Mucosa of rectum (tissue), 2 donors: Measurements from ENCODE around the gene COMMD9.

ENCODE experiments used
- H3K27ac ChIP-seq, 2 donors: one replicate each; pipeline ENCODE4 v1.7.0; 2013; ENCODE audit warnings: inconsistent platforms in 2 of 2, low read depth in 2 of 2, low read length in 2 of 2
- H3K27me3 ChIP-seq, 2 donors: one replicate each; pipeline ENCODE4 v1.7.0; 2013; ENCODE audit warnings: low read length in 2 of 2; ENCODE audit not compliant: control insufficient read depth in 2 of 2, insufficient read depth in 2 of 2
- H3K36me3 ChIP-seq, 2 donors: one replicate each; pipeline ENCODE4 v1.7.0; 2013; ENCODE audit warnings: low read length in 2 of 2; ENCODE audit not compliant: control insufficient read depth in 2 of 2, insufficient read depth in 2 of 2
- H3K4me1 ChIP-seq, 2 donors: one replicate each; pipeline ENCODE4 v1.7.0; 2013; ENCODE audit warnings: low read length in 2 of 2, mild to moderate bottlenecking in 1 of 2; ENCODE audit not compliant: control insufficient read depth in 2 of 2, insufficient read depth in 2 of 2
- H3K4me3 ChIP-seq, 2 donors: one replicate each; pipeline ENCODE4 v1.7.0; 2013; ENCODE audit warnings: low read length in 2 of 2
- H3K9ac ChIP-seq, 2 donors: one replicate each; pipeline ENCODE4 v1.7.0; 2013; ENCODE audit warnings: low read length in 2 of 2, low read depth in 1 of 2, mild to moderate bottlenecking in 1 of 2
- H3K9me3 ChIP-seq, 2 donors: one replicate each; pipeline ENCODE4 v1.7.0; 2013; ENCODE audit warnings: low read length in 2 of 2; ENCODE audit not compliant: control insufficient read depth in 2 of 2
- donor health status: healthy.
- donor health status: Normal muscosa, but diverticular disease.

COMMD9 gene

DNA sequence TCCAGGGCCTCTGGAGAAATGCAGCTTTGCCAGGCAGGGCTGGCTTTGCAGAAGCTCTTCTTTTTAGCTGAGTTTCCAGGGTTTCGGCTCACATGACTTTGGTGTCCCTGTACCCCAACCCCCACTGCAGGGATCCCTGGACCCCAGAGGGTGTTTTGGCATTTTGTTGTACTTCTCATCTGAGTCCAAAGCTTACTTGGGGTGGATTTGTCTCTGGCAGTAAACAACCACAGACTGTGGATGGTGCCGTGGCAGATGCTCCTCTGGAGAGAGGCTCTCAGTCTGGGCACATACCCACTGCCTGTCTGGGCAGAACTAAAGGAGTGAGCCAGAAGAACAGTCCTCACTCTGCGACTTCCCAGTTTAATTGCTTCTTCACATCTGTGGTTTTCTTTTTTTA, 49.6 kb downstream of the COMMD9 start:
- Histone ChIP-seq H3K9ac (no peak overlapping the region), H3K9me3 (no peaks in the 10 kb centered on the region), H3K4me1 (no peaks in the 10 kb centered on the region), H3K27ac (no peak overlapping the region), H3K36me3 (no peaks in the 10 kb centered on the region), H3K4me3 (no peak overlapping the region), H3K27me3 (peaks cover 0 to 5% of the 10 kb centered on the region in 2 donors)

DNA sequence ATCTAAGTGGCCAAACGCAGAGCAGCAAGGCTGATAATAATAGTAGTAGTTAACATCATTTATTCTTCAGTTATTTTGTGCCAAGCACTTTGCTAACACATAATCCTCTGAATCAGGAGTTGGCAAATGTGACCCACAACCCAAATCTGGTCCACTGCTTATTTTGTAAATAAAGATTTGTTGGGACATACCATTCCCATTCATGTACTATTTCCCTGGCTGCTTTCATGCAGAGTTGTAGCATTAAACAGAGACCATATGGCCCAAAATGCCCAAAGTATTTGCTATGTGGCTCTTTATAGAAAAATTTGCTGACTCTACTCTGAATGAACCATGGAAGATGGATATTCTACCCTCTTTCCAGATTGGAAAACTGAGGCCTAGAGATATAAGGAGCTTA, 50.3 kb downstream of the COMMD9 start:
- Histone ChIP-seq H3K27me3 (peaks cover 0 to 5% of the 10 kb centered on the region in 2 donors), H3K9me3 (no peaks in the 10 kb centered on the region), H3K36me3 (no peaks in the 10 kb centered on the region), H3K4me1 (no peaks in the 10 kb centered on the region), H3K4me3 (no peak overlapping the region), H3K9ac (no peak overlapping the region), H3K27ac (no peak overlapping the region)

DNA sequence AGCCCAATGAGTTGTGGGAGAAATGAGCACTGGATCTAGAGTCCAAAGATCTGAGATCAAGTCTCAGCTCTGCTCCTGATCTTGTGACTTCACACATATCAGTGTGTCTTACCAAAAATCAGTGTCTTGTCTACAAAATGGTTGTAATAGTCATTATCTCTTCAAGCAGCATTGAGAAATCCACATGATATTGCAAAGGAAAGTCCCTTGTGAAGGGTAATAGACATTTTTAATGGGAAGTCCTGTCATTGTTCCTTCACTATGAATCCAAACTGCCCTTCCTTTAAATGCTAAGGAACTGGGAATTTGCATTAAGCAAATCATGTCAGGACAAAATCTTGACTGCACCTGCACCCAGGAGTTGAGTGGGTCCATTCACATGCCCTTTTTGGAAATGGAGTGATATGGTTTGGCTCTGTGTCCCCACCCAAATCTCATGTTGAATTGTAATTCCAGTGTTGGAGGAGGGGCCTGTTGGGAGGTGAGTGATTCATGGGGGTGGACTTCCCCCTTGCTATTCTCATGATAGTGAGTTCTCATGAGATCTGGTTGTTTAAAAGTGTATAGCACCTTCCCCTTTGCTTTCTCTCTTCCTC, 51.1 kb downstream of the COMMD9 start:
- H3K4me3 ChIP-seq = no peak overlapping the region
- H3K4me1 ChIP-seq = no peaks in the 10 kb centered on the region
- no peaks in the 10 kb centered on the region for H3K36me3 ChIP-seq
- peaks cover 0 to 3% of the 10 kb centered on the region in 2 donors for H3K27me3 ChIP-seq
- no peak overlapping the region for H3K9ac ChIP-seq
- no peak overlapping the region for H3K27ac ChIP-seq
- H3K9me3 ChIP-seq = no peaks in the 10 kb centered on the region

DNA sequence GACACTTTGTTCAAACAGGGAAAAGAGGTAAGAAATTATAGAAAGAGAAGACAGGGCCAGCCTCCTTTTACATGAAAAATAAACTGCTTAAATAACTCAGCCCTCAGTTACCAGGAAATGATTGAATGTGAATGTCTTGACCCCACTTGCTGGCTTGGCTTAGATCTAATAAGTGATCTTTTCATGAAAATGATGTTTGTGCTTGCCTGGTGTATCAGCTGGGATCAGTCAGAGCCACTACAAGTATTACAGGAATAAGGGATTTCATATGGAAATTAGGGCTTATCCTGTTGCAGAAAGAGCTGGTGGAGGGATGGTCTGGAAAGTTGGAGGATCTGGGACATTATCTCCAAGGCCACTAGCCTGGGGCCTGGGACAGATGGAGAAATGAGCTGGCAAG, 51.8 kb downstream of the COMMD9 start:
- Histone ChIP-seq H3K27ac (no peak overlapping the region), H3K4me1 (no peaks in the 10 kb centered on the region), H3K9ac (no peak overlapping the region), H3K36me3 (no peaks in the 10 kb centered on the region), H3K9me3 (no peaks in the 10 kb centered on the region), H3K4me3 (no peak overlapping the region), H3K27me3 (no peaks in the 10 kb centered on the region)

DNA sequence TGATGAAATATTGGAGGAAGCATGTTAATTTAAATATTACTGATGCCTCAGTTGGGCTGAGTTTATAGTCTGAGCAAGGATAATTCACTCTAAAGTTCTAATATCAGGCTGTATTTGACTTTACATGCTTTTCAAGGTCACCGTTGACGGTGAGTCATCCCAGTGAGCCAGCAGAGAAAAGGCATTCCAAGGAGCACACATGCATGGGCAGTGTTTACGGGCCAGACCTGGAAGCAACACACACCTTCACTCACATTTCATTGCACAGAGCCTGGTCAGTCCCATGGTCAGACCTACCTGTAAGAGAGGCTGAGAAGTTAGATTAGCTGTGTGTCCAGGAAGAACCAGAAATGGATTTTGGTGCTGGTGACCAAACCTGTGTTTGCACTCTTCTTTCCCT, 53.5 kb downstream of the COMMD9 start:
- Histone ChIP-seq H3K4me3 (no peak overlapping the region), H3K27ac (no peak overlapping the region), H3K27me3 (no peaks in the 10 kb centered on the region), H3K36me3 (no peaks in the 10 kb centered on the region), H3K9me3 (no peaks in the 10 kb centered on the region), H3K4me1 (no peaks in the 10 kb centered on the region), H3K9ac (no peak overlapping the region)

DNA sequence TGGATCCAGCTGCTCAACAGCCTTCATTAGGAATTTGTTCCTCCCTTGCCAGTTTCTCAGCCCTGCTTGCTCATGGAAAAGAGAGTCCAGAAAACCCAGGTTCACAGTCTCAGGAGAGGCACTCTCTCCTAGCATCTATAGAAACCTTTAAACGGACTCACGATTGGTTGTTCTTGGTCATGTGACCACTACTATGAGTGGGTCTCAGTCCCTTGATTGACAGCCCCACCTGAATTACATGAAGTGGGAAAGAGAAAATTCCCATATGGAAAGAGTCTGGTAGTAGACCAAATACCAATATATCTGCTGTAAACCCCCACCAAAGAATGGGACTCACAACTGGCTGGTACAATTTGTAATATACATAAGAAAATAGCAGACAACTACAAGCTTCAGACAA, 54.4 kb downstream of the COMMD9 start:
- no peaks in the 10 kb centered on the region for H3K4me1 ChIP-seq
- H3K27me3 ChIP-seq = no peaks in the 10 kb centered on the region
- H3K9ac ChIP-seq = no peak overlapping the region
- no peaks in the 10 kb centered on the region for H3K36me3 ChIP-seq
- H3K9me3 ChIP-seq = no peaks in the 10 kb centered on the region
- H3K27ac ChIP-seq = no peak overlapping the region
- H3K4me3 ChIP-seq = no peak overlapping the region

DNA sequence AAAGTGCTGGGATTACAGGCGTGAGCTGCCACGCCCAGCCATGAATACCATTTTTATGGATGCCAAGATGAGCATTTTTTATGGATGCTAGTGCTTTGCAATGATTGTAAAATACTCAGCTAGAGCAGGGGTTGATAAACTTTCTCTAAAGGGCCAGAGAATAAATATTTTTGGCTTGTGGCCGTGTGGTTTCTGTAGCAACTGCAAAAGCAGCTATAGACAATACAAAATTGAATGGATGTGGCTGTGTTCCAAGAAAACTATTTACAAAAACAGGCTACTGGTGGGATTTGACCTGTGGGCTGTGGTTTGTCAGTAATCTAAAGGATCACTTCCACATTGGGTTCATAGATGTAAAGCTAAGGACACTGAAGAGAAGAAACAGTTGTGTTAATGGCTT, 56.0 kb downstream of the COMMD9 start:
- Histone ChIP-seq H3K4me3 (no peak overlapping the region), H3K27me3 (no peaks in the 10 kb centered on the region), H3K27ac (no peak overlapping the region), H3K36me3 (no peaks in the 10 kb centered on the region), H3K9ac (no peak overlapping the region), H3K4me1 (no peaks in the 10 kb centered on the region), H3K9me3 (no peaks in the 10 kb centered on the region)

DNA sequence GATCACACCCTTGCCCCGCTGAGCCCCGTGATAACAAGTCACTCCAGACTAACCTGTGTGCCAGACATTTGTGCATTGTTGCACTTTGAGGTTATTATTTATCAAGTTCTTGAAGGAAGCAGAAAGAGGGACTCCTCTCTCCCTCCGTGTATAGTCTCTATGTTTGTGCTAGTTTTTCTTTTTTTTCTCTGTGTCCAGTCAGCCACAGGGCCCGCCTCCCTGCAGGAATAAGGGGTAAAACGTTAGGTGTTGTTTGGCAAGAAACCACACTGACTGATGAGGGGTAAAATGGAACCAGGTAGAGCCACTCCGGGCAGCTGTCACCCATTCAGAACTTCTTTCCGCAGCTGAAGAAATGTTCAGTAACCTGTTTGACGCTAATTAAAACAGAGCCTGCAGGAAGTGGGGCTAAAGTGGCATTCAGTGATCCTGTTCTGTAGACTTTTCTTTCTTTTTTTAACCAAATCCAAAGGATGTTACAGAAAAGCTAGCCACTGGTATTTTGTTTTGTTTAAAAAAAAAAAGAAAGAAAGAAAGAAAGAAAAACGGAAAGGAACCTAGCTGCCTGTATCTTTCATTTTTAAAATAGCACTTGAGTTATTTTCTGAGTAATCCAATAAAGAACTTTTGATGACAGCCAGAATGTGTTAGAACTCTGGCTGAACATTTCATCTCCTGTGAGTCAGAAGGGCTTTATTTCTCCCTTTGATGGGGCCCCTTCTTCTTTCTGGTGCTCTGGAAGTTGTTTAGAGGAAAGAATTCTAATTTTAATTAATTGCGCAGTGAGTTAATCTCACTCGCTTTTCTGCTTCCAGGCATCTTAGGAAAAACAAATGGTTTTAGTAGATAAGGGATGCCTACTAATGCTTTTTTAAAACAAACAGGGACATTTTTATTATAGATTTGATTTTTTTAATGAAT, 58.2 kb downstream of the COMMD9 start:
- Histone ChIP-seq H3K27me3 (no peaks in the 10 kb centered on the region), H3K27ac (no peak overlapping the region), H3K4me1 (no peaks in the 10 kb centered on the region), H3K36me3 (no peaks in the 10 kb centered on the region), H3K9me3 (no peaks in the 10 kb centered on the region), H3K4me3 (no peak overlapping the region), H3K9ac (no peak overlapping the region)

DNA sequence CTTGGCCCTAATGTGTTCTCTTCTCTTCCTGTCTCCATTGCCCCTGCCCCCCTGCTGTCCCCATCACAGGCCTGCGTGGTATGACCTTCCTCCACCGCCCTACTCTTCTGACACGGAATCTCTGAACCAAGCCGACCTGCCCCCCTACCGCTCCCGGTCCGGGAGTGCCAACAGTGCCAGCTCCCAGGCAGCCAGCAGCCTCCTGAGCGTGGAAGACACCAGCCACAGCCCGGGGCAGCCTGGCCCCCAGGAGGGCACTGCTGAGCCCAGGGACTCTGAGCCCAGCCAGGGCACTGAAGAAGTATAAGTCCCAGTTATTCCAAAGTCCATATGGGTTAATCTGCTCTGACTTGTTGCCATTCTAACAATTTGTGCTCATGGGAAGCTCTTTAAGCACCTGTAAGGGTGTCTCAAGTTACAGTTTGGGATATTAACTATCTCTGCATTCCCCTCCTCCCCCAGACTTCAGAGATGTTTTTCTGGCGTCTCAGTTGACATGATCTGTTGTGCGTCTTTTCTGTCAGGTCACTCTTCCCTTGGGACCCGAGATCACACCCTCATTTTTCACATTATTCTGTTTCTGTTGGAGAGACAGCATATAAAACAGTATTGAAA, 60.0 kb downstream of the COMMD9 start:
- no peaks in the 10 kb centered on the region for H3K36me3 ChIP-seq
- no peak overlapping the region for H3K4me3 ChIP-seq
- H3K27me3 ChIP-seq = no peaks in the 10 kb centered on the region
- no peaks in the 10 kb centered on the region for H3K9me3 ChIP-seq
- H3K4me1 ChIP-seq = no peaks in the 10 kb centered on the region
- H3K27ac ChIP-seq = no peak overlapping the region
- no peak overlapping the region for H3K9ac ChIP-seq

DNA sequence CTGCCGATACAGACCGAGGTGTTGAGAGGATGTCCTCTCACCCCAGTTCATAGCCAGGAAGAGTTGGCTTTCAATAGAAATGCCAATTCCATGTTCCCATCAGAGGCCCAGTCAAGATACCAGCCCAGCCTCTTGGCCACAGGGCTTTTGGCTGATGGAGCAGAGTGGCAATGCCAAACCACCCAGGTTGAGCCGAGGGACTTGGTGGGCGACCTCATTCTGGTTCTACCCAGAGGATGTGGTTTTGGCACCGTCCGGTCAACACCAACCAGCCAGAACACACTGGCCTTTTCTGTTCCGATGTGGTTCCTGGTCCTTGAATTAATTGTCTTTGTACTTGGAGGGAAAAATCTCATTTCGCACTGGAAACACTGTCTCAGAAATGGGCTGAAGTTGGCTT, 60.5 kb downstream of the COMMD9 start:
- Histone ChIP-seq H3K36me3 (no peaks in the 10 kb centered on the region), H3K9ac (no peak overlapping the region)

More for the DNA sequence above, 60.5 kb downstream of the COMMD9 start:
- Histone ChIP-seq H3K4me3 (no peak overlapping the region), H3K27me3 (no peaks in the 10 kb centered on the region), H3K9me3 (no peaks in the 10 kb centered on the region), H3K4me1 (no peaks in the 10 kb centered on the region), H3K27ac (no peak overlapping the region)
